CD4-positive, CD25-positive, alpha-beta regulatory T cell (primary cell): ENCODE data around the gene ATXN2. TPM values are rescaled to one million over a fixed set of nuclear protein-coding genes. Genes with fewer than 3 reads are reported as not detected.

Experiments
- ATAC-seq, 2 donors: fragments of 150-1000 bp; cut with Tn5 transposase; one replicate each; pipeline ENCODE4 v1.10.0; 2021; ENCODE audit warnings: low read depth in 2 of 2, moderate number of reproducible peaks in 2 of 2, moderate library complexity in 1 of 2
- DNase-seq, 3 donors: peaks; one replicate each; pipeline versions ENCODE4 v3.0.0 to v3.0.0-alpha.2; 2012 to 2022; ENCODE audit warnings: mixed read lengths in 1 of 3
- H3K27ac ChIP-seq: one replicate; pipeline ENCODE4 v1.7.0; 2013; ENCODE audit warnings: mild to moderate bottlenecking, low read length; ENCODE audit not compliant: insufficient read depth, poor library complexity, severe bottlenecking
- H3K27me3 ChIP-seq: one replicate; pipeline ENCODE4 v1.7.0; 2013; ENCODE audit warnings: low read length; ENCODE audit not compliant: control insufficient read depth, insufficient read depth
- H3K36me3 ChIP-seq: one replicate; pipeline ENCODE4 v1.7.0; 2013; ENCODE audit warnings: mild to moderate bottlenecking, low read length, moderate library complexity; ENCODE audit not compliant: control insufficient read depth, insufficient read depth
- H3K4me1 ChIP-seq: 2 replicates; pipeline ENCODE4 v1.7.0; 2013; ENCODE audit warnings: mild to moderate bottlenecking, low read length; ENCODE audit not compliant: insufficient read depth, control insufficient read depth, poor library complexity, severe bottlenecking
- H3K4me3 ChIP-seq: one replicate; pipeline ENCODE4 v1.7.0; 2013; ENCODE audit warnings: low read depth, mild to moderate bottlenecking, low read length, moderate library complexity
- H3K9me3 ChIP-seq, 2 experiments: 1 replicate in 1 of 2; 2 replicates in 1 of 2; pipeline ENCODE4 v1.7.0; 2013; ENCODE audit warnings: low read length in 2 of 2, mild to moderate bottlenecking in 1 of 2, moderate library complexity in 1 of 2; ENCODE audit not compliant: control insufficient read depth in 2 of 2
- H3K27ac Mint-ChIP-seq, 3 donors: one replicate each; pipeline ENCODE4 v1.8.0; 2020 to 2022; ENCODE audit warnings: mild to moderate bottlenecking in 3 of 3, mixed read lengths in 3 of 3, moderate library complexity in 2 of 3
- H3K27me3 Mint-ChIP-seq: one replicate; pipeline ENCODE4 v1.8.0; 2022; ENCODE audit warnings: mild to moderate bottlenecking, mixed read lengths
- H3K36me3 Mint-ChIP-seq: one replicate; pipeline ENCODE4 v1.8.0; 2020; ENCODE audit warnings: mixed read lengths
- H3K4me1 Mint-ChIP-seq, 4 donors: one replicate each; pipeline ENCODE4 v1.8.0; 2020 to 2022; ENCODE audit warnings: mixed read lengths in 4 of 4, mild to moderate bottlenecking in 1 of 4
- H3K4me3 Mint-ChIP-seq, 4 donors: one replicate each; pipeline ENCODE4 v1.8.0; 2020 to 2022; ENCODE audit warnings: mild to moderate bottlenecking in 4 of 4, mixed read lengths in 4 of 4, moderate library complexity in 3 of 4
- H3K9me3 Mint-ChIP-seq, 7 donors: one replicate each; pipeline ENCODE4 v1.8.0; 2020 to 2022; ENCODE audit warnings: mixed read lengths in 7 of 7, mild to moderate bottlenecking in 3 of 7, moderate library complexity in 2 of 7
- polyA plus RNA-seq, 4 donors: library from polyadenylated mRNA; unstranded; fragments of 300-500 nt; fragmentation: Illumina TruSeq; gene quantifications; one replicate each; pipeline ENCODE4 v1.2.3, GENCODE V29; 2021
- total RNA-seq: library from RNA; stranded (reverse); gene quantifications from one replicate; pipeline ENCODE4 v1.2.3, GENCODE V29; 2022

ATXN2 gene
- total and polyA plus RNA-seq, 5 donors from 2014 or later = 9.7 to 43.1 (median 14.8) TPM

- H3K27me3 Mint-ChIP-seq = peaks cover 5% of the 10 kb centered on the region
- H3K27ac Mint-ChIP-seq = peak overlapping the region; percentile 99
- H3K9me3 Mint-ChIP-seq = peaks cover 0 to 1% (median 0%) of the 10 kb centered on the region in 7 donors
- H3K4me3 Mint-ChIP-seq = peak overlapping the region in 2 of 4 donors; percentile 68 to 77
- peaks cover 71% of the 10 kb centered on the region for H3K4me1 ChIP-seq
- DNase-seq = no peak
- no peaks in the 10 kb centered on the region for H3K36me3 ChIP-seq
- H3K9me3 ChIP-seq = no peaks in the 10 kb centered on the region
- peak overlapping the region; percentile 95 for H3K27ac ChIP-seq
- no peaks in the 10 kb centered on the region for H3K27me3 ChIP-seq
- H3K4me3 ChIP-seq = no peak overlapping the region
- peaks cover 12% of the 10 kb centered on the region for H3K36me3 Mint-ChIP-seq
- no peak for ATAC-seq
- peaks cover 26 to 97% (median 57%) of the 10 kb centered on the region in 4 donors for H3K4me1 Mint-ChIP-seq
These were observed 162.8 kb downstream of the ATXN2 start for GRCh38 chr12:111436266-111436665.

- H3K36me3 ChIP-seq = no peaks in the 10 kb centered on the region
- H3K4me1 Mint-ChIP-seq = peaks cover 28 to 95% (median 60%) of the 10 kb centered on the region in 4 donors
- peak overlapping the region in 3 of 4 donors; percentile 77 to 89 (median 86) for H3K4me3 Mint-ChIP-seq
- H3K9me3 Mint-ChIP-seq = peaks cover 0 to 1% (median 0%) of the 10 kb centered on the region in 7 donors
- no peaks in the 10 kb centered on the region for H3K9me3 ChIP-seq
- ATAC-seq (no peak), DNase-seq (no peak)
- H3K4me3 ChIP-seq = no peak overlapping the region
- peaks cover 12% of the 10 kb centered on the region for H3K36me3 Mint-ChIP-seq
- no peaks in the 10 kb centered on the region for H3K27me3 ChIP-seq
- peaks cover 76% of the 10 kb centered on the region for H3K4me1 ChIP-seq
- peak overlapping the region; percentile 99 for H3K27ac Mint-ChIP-seq
- peaks cover 5% of the 10 kb centered on the region for H3K27me3 Mint-ChIP-seq
- H3K27ac ChIP-seq = peak overlapping the region; percentile 95
These were observed 163.4 kb downstream of the ATXN2 start for GRCh38 chr12:111435661-111436201.

GRCh38 chr12:111434680-111435338 is 164.3 kb downstream of the ATXN2 start:
- Mint-ChIP-seq H3K27ac (peak overlapping the region; percentile 99), H3K36me3 (peaks cover 12% of the 10 kb centered on the region), H3K4me1 (peaks cover 28 to 95% (median 58%) of the 10 kb centered on the region in 4 donors), H3K27me3 (peaks cover 5% of the 10 kb centered on the region), H3K4me3 (peak overlapping the region; percentile 77 to 90 (median 88)), H3K9me3 (peaks cover 0 to 1% (median 0%) of the 10 kb centered on the region in 7 donors)
- peak overlapping the region; percentile 95 for H3K27ac ChIP-seq
- no peaks in the 10 kb centered on the region for H3K9me3 ChIP-seq
- no peaks in the 10 kb centered on the region for H3K27me3 ChIP-seq
- H3K4me1 ChIP-seq = peaks cover 85% of the 10 kb centered on the region
- DNase-seq = peak; percentile 74 to 87 (median 83)
- peak overlapping the region; percentile 76 for H3K4me3 ChIP-seq
- ATAC-seq = peak; percentile 71 to 75
- H3K36me3 ChIP-seq = no peaks in the 10 kb centered on the region

GRCh38 chr12:111434049-111434448 is 165.1 kb downstream of the ATXN2 start:
- peak overlapping the region; percentile 76 for H3K4me3 ChIP-seq
- H3K27ac Mint-ChIP-seq = peak overlapping the region; percentile 99

GRCh38 chr12:111431772-111432171 is 167.3 kb downstream of the ATXN2 start:
- Histone ChIP-seq H3K4me3 (no peak overlapping the region), H3K27me3 (no peaks in the 10 kb centered on the region), H3K27ac (peak overlapping the region; percentile 95), H3K36me3 (no peaks in the 10 kb centered on the region), H3K9me3 (no peaks in the 10 kb centered on the region), H3K4me1 (peaks cover 100% of the 10 kb centered on the region)
- Mint-ChIP-seq H3K27ac (peak overlapping the region; percentile 99), H3K36me3 (peaks cover 7% of the 10 kb centered on the region), H3K9me3 (no peaks in the 10 kb centered on the region), H3K27me3 (peaks cover 5% of the 10 kb centered on the region), H3K4me3 (peak overlapping the region; percentile 77 to 88 (median 84)), H3K4me1 (peaks cover 23 to 97% (median 61%) of the 10 kb centered on the region in 4 donors)
- ATAC-seq (no peak), DNase-seq (no peak)

More at GRCh38 chr12:111434049-111434448, 165.1 kb downstream of the ATXN2 start:
- H3K9me3 ChIP-seq = no peaks in the 10 kb centered on the region
- H3K36me3 Mint-ChIP-seq = peaks cover 12% of the 10 kb centered on the region
- H3K4me1 ChIP-seq = peaks cover 91% of the 10 kb centered on the region
- H3K9me3 Mint-ChIP-seq = peaks cover 0 to 1% (median 0%) of the 10 kb centered on the region in 7 donors
- H3K27me3 ChIP-seq = no peaks in the 10 kb centered on the region
- H3K4me3 Mint-ChIP-seq = peak overlapping the region; percentile 77 to 90 (median 88)
- DNase-seq (no peak), ATAC-seq (no peak)
- H3K27me3 Mint-ChIP-seq = peaks cover 5% of the 10 kb centered on the region
- peak overlapping the region; percentile 95 for H3K27ac ChIP-seq
- H3K4me1 Mint-ChIP-seq = peaks cover 28 to 99% (median 58%) of the 10 kb centered on the region in 4 donors
- H3K36me3 ChIP-seq = no peaks in the 10 kb centered on the region

GRCh38 chr12:111430433-111431353 is 168.4 kb downstream of the ATXN2 start:
- ATAC-seq (peak; percentile 14 to 16), DNase-seq (peak; percentile 55 to 66 (median 64))
- Mint-ChIP-seq H3K27ac (peak overlapping the region; percentile 98 to 99 (median 99)), H3K36me3 (peaks cover 4% of the 10 kb centered on the region), H3K4me3 (peak overlapping the region; percentile 81 to 95 (median 87)), H3K9me3 (no peaks in the 10 kb centered on the region), H3K4me1 (peaks cover 23 to 97% (median 66%) of the 10 kb centered on the region in 4 donors), H3K27me3 (peaks cover 5% of the 10 kb centered on the region)
- Histone ChIP-seq H3K36me3 (no peaks in the 10 kb centered on the region), H3K27ac (peak overlapping the region; percentile 95), H3K4me1 (peaks cover 99% of the 10 kb centered on the region), H3K27me3 (no peaks in the 10 kb centered on the region), H3K9me3 (no peaks in the 10 kb centered on the region), H3K4me3 (peak overlapping the region; percentile 73)

- H3K4me3 Mint-ChIP-seq = peak overlapping the region; percentile 81 to 95 (median 86)
- ATAC-seq (peak; percentile 34 to 36), DNase-seq (peak; percentile 59 to 94 (median 62))
- peak overlapping the region; percentile 98 to 99 (median 99) for H3K27ac Mint-ChIP-seq
- no peaks in the 10 kb centered on the region for H3K9me3 ChIP-seq
- H3K9me3 Mint-ChIP-seq = no peaks in the 10 kb centered on the region
- H3K27me3 ChIP-seq = no peaks in the 10 kb centered on the region
- peak overlapping the region; percentile 73 for H3K4me3 ChIP-seq
- peaks cover 99% of the 10 kb centered on the region for H3K4me1 ChIP-seq
- peaks cover 23 to 97% (median 68%) of the 10 kb centered on the region in 4 donors for H3K4me1 Mint-ChIP-seq
- peaks cover 5% of the 10 kb centered on the region for H3K27me3 Mint-ChIP-seq
- H3K36me3 Mint-ChIP-seq = peaks cover 4% of the 10 kb centered on the region
- peak overlapping the region; percentile 95 for H3K27ac ChIP-seq
- no peaks in the 10 kb centered on the region for H3K36me3 ChIP-seq
These were observed 169.2 kb downstream of the ATXN2 start for GRCh38 chr12:111429828-111430432.
